Measurements from ENCODE around the gene CA5A.
"Not testable (repeated sequence)": the region's sequence is repeated elsewhere in the genome, so short reads cannot be mapped to it uniquely, and the experiment has no call there.

The CA5A gene

GRCh38 chr16:87896924-87897520 lies 39.3 kb downstream of the CA5A start:
- not testable (repeated sequence) for DNase-seq (ENCODE audit: low read depth in 2 of 2, low spot score in 1 of 2)

GRCh38 chr16:87896176-87896890 lies 40.0 kb downstream of the CA5A start:
- not testable (repeated sequence) for DNase-seq (ENCODE audit: low read depth in 2 of 2, low spot score in 1 of 2)

GRCh38 chr16:87895641-87896141 lies 40.6 kb downstream of the CA5A start:
- peak; percentile 41 to 60 for DNase-seq (ENCODE audit: low read depth in 2 of 2, low spot score in 1 of 2)

- DNase-seq (ENCODE audit: low read depth in 2 of 2, low spot score in 1 of 2) = not testable (repeated sequence)
These were observed 42.3 kb downstream of the CA5A start for GRCh38 chr16:87894005-87894404.

GRCh38 chr16:87891764-87892163 lies 44.6 kb downstream of the CA5A start:
- DNase-seq (ENCODE audit: low read depth in 2 of 2, low spot score in 1 of 2) = no peak

GRCh38 chr16:87889762-87890161 lies 46.6 kb downstream of the CA5A start:
- not testable (repeated sequence) for DNase-seq (ENCODE audit: low read depth in 2 of 2, low spot score in 1 of 2)

GRCh38 chr16:87888346-87888745 lies 48.0 kb downstream of the CA5A start:
- not testable (repeated sequence) for DNase-seq (ENCODE audit: low read depth in 2 of 2, low spot score in 1 of 2)

- not testable (repeated sequence) for DNase-seq (ENCODE audit: low read depth in 2 of 2, low spot score in 1 of 2)
These were observed 48.4 kb downstream of the CA5A start for GRCh38 chr16:87887931-87888330.

- DNase-seq (ENCODE audit: low read depth in 2 of 2, low spot score in 1 of 2) = not testable (repeated sequence)
These were observed 50.9 kb downstream of the CA5A start for GRCh38 chr16:87885371-87885967.

GRCh38 chr16:87882436-87883019 lies 53.8 kb downstream of the CA5A start:
- DNase-seq (ENCODE audit: low read depth in 2 of 2, low spot score in 1 of 2) = no peak

- DNase-seq (ENCODE audit: low read depth in 2 of 2, low spot score in 1 of 2) = no peak
These were observed 54.8 kb downstream of the CA5A start for GRCh38 chr16:87881324-87882200.

- no peak for DNase-seq (ENCODE audit: low read depth in 2 of 2, low spot score in 1 of 2)
These were observed 56.1 kb downstream of the CA5A start for GRCh38 chr16:87880117-87880696.

- DNase-seq (ENCODE audit: low read depth in 2 of 2, low spot score in 1 of 2) = not testable (repeated sequence)
These were observed 56.8 kb downstream of the CA5A start for GRCh38 chr16:87879411-87880013.

GRCh38 chr16:87878704-87879103 lies 57.6 kb downstream of the CA5A start:
- no peak for DNase-seq (ENCODE audit: low read depth in 2 of 2, low spot score in 1 of 2)

- DNase-seq (ENCODE audit: low read depth in 2 of 2, low spot score in 1 of 2) = no peak
These were observed 58.3 kb downstream of the CA5A start for GRCh38 chr16:87877942-87878507.

GRCh38 chr16:87874639-87875427 lies 61.5 kb downstream of the CA5A start:
- peak in 1 of 2 donors; percentile 48 for DNase-seq (ENCODE audit: low read depth in 2 of 2, low spot score in 1 of 2)

- DNase-seq (ENCODE audit: low read depth in 2 of 2, low spot score in 1 of 2) = not testable (repeated sequence)
These were observed 65.7 kb downstream of the CA5A start for GRCh38 chr16:87870418-87871291.

- not testable (repeated sequence) for DNase-seq (ENCODE audit: low read depth in 2 of 2, low spot score in 1 of 2)
These were observed 66.4 kb downstream of the CA5A start for GRCh38 chr16:87869879-87870417.
